Stimulated activated CD8-positive, alpha-beta memory T cell treated with anti-CD3 and anti-CD28 coated beads, Interleukin-4, amount 100 ng/mL, for 4 hours (primary cell): ENCODE results near the gene TAS1R2.
"Not testable (repeated sequence)": the region's sequence is repeated elsewhere in the genome, so short reads cannot be mapped to it uniquely, and the experiment has no call there.

ENCODE experiments used
- DNase-seq, 2 donors: peaks; one replicate each; pipeline ENCODE4 v3.0.0-alpha.2; 2020; ENCODE audit warnings: low read depth in 2 of 2, low spot score in 1 of 2

Gene TAS1R2

DNA sequence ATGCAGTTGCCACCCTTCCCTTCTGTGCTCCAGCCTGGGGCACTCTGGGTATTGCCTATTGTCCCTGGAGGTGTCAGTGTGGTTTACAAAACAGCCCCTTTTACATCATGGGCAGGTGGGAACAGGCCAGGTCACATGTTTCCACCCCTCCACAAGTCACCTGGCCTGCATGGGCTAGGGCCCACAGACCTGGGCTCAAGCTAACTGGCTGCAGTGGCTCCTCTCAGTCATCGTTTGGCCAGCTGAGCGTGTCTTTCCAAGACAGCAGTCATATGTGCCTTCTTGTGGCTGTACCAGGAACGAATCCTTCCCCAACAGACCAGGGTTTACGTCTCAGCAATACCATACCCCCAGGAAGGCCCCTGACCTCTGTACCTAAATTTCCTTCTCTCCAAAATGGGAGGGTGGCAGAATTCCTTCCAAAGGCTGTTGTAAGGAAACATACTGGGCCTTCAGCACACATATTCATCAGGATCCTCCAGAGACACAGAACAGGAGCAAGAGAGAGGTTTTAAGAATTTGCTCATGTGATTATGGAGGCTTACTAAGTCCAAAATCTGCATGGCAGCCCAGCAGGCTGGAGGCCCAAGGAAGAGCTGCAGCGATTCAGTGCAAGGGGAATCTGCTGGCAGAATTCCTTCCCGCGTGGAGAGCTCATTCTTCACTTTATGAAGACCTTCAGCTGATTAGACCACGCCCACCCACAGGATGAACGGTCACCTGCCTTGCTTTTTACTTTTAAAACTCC lies 10.6 kb upstream of the TAS1R2 start:
- no peak for DNase-seq

DNA sequence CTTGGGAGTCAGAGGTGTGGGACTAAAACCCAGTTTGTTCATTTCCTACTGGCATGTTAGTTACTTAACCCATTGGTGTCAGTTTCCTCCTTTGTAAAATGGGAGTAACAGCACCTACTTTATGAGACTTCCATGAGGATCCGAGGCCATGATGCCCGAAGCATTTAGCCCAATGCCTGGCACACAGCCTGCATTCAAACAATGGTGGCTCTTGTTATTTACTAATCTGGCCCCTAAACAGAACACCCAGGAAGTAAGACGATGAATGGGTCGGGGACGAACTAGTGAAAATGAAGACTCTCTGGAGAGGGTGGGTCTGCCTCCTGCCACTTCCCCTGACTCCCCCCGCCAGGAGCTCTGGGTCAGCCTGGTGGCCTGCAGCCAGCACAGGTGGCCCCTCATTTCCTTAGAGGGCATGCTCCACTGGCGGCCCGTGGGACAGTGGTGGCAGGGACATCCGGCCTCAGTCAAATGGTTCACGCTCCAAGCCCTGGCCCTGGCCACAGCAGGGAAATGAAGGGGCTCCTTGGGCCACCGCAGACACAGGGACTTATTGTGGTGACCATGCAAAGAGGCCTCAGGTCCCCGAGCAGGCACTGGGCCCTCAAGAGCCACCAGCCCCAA lies 9.5 kb upstream of the TAS1R2 start:
- DNase-seq: no peak

DNA sequence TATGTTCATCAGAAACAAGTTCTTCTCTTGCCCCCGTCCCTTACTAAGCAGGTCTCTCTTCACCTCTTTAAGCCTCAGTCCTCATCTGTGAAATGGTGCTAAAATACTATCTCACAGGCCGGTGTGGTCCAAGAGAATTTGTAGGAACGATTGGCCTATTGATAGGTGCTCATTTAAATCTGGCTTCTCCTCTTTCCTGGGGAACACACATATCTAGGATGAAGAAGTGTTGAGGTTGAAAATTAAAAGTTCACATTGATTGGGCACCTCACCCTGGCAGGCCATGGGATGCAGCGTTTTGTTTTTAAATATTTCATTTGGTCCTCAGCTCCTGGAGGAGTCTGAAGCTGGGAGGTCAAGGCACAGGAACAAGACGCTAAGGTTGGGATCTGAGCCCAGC lies 8.9 kb upstream of the TAS1R2 start:
- no peak for DNase-seq

DNA sequence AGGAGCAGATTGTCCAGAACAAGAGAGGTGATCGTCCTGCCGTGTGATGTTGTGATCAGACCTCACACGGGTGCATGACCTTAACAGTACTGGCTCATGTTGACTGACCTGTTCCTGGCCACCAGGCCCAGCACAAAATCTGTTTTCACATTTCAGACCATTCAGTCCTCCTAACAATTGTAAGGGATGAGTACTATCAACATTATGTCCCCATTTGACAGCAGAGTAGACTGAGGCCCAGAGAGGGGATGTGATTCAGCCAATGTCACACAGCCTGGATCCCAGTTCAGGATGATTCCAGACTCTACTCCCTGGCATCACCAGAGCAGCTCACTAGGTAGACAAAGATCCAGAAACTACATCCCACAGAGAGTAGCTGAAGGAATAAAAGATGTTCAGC lies 7.4 kb upstream of the TAS1R2 start:
- no peak for DNase-seq

DNA sequence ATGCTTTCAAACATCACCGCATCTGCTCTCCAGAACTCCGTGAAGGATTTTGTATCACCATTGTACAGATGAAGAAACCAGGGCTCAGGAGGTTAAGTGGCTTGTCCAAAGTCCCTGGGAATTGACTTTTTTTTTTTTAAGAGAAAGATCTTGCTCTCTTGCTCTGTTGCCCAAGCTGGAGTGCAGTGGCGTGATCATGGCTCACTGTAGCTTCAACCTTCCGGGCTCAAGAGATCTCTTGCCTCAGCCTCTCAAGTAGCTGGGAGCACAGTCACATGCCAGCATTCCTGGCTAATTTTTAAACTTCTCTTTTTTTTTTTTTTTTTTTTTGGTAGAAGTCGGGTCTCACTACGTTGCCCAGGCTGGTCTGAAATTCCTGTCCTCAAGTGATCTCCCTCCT lies 6.9 kb upstream of the TAS1R2 start:
- no peak for DNase-seq

DNA sequence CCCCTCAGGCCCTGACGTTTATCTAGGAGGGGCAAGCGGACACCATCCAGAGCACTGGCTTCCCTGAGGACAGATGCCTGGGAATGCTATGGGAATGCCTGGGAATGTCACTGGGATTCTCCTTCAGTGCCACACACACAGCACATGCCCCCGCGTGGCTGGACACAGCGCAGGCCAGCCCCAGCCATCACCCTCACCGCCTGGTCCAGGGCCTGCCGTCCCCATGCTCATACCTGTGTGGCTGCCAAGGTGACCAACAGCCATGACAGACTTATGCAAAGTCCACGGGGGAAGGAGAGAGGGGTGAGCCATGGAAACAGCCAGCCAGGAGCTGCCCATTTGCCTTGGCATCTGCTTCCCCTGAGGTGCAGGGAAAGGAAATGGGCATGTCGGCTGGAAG lies 5.7 kb upstream of the TAS1R2 start:
- no peak for DNase-seq

DNA sequence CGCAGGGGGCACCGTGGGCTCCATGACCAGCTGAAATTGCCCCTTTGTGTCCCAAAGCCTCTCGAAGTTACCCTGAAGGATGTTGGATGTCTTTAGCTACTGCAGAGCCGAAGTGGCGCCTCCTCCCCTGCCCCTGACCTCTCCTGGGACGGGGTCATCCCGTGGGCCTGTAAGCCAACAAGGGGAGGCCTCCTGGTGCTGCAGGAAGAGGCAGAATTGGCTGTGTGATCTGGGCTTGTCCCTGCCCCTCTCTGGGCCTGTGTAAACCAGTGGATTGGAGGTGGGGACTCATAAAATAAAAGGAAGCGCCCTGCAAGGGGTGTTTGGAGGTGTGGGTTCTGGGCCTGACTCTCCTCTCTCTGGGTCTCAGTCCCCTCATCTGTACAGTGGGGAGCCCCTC lies 2.1 kb upstream of the TAS1R2 start:
- no peak for DNase-seq

DNA sequence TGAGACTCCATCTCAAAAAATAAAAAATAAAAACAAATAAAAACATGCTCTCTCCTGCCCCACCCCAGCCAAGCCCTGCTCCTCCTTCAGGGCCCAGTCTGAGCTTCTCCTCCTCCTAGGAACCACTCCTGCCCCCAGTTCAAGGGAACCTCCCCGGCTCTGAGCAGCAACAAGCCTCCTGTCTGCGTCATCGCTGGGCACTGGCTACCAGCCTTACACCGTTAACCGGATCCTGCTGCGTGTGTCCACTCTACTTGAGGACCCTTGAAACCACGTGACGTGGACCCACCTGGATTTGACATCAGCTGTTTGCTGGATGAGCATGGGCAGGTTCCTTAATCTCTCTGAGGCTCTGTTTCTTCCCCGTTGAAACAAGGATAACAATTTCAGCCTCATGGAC lies 1.6 kb upstream of the TAS1R2 start:
- DNase-seq: no peak

DNA sequence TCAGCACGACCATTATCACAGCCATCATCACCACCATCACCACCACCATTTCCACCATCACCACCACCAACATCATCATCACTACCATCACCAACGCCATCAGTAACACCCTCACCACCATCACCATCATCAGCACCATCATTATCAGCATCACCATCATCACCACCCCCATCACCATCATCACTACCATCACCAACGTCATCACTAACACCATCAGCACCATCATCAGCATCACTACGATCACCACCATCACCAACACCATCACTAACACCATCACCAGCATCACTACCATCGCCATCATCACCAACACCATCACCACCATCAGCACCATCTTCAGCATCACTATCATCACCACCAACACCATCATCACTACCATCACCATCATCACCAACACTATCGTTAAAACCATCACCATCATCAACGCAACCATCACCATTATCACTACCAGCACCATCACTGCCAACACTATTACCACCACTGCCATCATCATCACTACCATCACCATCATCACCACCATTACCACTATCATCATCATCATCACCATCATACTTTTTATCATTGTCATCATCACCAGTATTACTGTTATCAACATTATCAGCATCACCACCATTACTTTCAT lies 1.3 kb downstream of the TAS1R2 start:
- no peak for DNase-seq

DNA sequence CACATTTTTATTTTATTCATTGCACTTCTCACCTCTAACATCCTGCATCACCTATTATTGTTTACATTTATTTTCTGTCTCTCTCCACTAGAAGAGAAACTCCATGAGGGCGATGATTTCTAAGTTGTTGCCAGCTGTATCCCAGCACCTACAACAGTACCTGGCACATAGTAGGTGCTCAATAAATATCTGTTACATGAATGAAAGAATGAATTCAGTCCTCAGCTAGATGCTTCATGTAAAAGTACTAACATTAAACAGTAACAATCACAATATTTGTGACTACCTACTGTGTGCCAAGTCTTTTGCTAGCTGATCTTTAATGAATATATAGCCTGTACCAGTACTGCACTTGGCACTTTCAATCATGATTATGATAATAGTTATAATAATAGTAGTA lies 3.0 kb downstream of the TAS1R2 start:
- DNase-seq: no peak

DNA sequence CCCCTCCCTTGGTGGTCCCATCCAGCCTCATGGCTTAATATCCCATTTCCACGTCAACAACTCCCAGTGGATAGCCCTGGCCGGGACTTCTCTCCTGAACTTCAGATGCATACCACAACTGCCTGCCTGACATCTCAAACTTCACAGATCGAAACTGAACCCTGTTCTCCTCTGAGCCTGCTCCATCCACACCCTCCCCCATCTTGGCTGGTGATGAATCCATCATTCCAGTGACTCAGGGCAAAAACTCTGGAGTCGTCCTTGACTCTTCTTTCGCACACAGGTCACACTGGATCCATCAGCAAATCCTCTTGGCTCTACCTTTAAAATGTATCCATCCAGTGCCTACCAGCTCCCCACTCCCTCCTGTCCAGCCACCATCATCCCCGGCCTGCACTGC lies 3.9 kb downstream of the TAS1R2 start:
- DNase-seq: no peak

DNA sequence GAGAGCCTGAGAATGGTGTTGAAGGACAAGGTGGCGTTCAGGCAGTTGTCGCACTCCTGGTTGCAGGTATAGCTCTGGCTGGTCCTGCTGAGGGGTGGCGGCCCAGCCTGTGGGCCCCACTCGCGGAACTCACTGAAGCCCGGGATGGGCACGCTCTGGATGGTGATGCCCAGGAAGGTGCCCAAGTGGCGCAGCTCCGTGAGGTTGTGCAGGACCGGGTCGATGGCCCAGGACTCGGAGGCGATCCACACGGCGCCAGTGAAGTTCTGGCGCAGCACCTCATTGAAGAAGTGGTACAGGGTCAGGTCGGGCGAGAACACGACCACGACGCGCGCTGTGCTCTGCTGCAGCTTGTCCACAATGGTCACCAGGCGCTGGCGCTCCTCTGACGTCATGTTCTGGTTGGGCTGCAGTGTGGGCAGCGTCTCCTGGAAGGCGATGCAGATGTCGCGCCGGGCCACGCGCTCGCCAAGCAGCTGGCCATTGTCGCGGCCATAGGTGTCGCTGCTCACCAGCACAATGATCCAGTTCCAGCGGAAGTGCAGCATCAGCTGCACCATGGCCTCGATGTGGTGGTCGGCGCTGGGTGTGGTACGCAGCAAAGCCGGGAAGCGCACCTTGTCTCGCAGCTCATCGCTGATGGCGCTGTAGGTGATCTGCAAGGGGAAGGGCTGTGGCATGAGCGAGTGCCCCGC lies 5.0 kb downstream of the TAS1R2 start:
- DNase-seq: no peak

DNA sequence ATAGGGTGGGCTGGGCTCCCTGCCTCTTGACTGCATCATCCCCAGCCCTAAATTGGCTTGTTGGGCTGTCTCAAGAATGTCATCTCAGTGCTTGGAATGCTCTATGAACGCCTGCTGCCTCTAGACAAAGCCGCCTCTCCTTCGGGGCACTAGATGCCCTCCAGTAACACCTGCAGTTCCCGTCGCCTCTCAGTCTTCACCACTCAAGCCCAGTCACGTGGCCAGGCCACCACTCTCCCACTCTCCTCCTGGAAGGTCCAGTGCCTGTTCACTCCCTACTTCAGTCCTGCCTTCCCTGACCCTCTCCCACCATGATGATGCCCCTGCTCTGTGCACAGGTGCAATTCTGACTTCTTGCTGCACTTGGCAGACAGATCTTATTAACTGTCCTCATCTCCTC lies 7.0 kb downstream of the TAS1R2 start:
- no peak for DNase-seq

DNA sequence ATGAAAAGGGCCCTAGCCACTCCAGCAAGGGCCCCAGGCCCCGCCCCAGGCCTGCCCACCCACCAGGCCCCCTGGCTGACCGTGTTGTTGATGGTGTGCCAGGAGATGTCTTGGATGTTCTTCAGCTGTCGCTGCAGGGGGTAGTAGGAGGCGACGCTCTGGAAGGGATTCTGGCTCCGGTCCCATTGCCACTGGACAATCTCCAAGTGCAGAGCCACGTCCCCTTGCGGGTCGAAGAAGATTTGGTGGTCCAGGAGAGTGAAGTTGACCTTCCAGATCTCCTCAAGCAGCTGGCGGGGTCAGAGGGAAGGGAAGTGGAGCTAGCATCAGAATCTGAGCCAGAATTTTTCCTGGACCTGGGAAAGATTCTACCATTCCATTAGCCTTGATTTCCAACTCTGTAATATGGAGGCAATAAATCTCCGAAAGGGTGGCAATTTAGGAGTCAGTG lies 10.2 kb downstream of the TAS1R2 start:
- DNase-seq: no peak

DNA sequence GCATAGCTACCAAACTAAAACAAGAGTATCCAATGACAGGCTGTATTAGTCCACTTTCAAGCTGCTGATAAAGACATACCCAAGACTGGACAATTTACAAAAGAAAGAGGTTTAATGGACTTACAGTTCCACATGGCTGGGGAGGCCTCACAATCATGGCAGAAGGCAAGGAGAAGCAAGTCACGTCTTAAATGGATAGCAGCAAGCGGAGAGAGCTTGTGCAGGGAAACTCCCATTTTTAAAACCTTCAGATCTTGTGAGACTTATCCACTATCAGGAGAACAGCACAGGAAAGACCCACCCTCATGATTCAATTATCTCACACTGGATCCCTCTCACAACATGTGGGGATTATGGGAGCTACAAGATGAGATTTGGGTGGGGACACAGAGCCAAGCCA lies 11.7 kb downstream of the TAS1R2 start:
- not testable (repeated sequence) for DNase-seq

DNA sequence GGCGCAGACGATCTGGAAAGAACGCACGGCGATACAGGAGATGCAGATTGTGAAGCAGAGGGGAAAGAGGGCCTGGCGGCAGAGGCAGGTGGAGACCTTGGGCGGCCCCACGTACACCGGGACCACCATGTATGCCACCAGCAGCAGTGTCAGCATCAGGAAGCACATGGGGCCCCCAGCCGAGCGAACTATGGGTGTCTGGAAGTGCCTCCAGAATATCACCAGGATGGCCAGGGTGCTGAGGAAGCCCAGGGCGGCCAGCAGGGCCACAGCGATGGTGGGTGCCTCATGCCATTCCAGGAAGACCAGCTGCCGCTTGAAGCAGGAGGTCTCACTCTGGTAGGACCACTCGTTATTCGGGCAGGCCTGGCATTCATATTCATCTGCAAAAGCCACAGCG lies 19.3 kb downstream of the TAS1R2 start:
- no peak for DNase-seq

DNA sequence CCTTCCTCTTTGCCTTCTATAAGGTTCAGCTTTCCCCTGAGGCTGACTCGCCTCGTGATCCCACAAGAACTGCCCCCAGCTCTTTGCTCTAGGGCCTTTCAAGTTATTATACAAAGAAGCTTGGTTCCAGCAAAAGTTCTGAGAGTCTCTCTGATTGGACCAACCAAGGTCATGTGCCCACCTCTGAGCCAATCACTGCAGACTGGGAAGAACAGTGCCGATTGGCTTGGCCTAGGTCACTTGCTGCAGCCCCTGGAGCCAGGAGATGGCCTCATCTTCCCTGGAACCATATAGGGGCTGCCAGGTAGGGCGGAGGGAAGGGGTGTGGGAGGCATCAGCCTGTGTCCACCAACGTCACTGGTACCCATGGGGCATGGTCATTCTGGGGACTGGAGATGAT lies 22.8 kb downstream of the TAS1R2 start:
- no peak for DNase-seq

DNA sequence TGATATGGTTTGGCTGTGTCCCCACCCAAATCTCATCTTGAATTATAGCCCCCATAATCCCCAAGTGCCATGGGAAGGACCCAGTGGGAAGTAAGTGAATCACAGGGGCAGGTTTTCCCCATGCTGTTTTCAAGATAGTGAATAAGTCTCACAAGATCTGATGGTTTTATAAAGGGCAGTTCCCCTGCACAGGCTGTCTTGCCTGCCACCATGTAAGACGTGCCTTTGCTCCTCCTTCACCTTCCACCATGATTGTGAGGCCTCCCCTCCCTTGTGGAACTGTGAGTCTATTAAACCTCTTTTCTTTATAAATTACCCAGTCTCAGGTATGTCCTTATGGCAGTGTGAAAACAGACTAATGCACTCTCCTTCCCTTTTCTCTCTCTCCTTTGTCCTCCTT lies 27.1 kb downstream of the TAS1R2 start:
- DNase-seq: not testable (repeated sequence)

DNA sequence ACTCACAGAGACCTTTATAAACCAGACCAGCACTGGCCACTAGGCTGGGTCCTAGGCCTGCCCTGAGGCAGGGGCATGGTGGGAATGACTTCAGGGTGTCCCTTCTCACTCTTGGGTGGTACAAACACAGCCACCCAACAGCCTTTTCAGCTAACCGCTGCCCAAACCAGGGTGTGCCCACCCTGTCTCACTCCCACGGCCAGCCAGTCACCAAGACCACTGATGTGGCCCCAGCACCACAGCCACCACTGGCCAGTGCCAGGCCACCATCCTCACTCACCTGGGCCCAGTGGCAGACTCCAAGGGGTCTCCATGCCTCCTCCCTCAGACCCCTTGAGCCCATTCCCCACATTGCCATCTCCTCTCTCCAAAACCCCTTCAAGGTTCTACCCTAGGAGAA lies 27.8 kb downstream of the TAS1R2 start:
- DNase-seq: no peak

DNA sequence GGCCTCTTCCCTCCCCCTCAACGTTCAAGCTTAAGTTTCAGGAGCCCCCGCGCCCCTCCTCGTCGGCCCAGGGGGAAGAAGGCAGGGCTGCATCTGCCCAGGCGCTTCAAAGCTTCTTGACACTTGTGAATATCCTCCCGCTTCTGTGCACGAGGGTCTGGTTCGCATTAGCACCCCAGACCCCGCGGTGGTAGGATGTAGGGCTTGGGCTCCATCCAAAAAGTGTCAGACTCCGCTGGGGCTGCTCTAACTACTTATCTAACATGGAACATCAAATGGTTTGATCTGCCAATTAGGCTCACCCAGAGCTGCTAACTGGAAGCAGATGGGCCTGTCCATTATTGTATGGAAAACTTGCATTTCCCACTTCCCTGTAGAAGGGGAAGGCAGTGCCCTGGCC lies 28.9 kb downstream of the TAS1R2 start:
- DNase-seq: no peak

DNA sequence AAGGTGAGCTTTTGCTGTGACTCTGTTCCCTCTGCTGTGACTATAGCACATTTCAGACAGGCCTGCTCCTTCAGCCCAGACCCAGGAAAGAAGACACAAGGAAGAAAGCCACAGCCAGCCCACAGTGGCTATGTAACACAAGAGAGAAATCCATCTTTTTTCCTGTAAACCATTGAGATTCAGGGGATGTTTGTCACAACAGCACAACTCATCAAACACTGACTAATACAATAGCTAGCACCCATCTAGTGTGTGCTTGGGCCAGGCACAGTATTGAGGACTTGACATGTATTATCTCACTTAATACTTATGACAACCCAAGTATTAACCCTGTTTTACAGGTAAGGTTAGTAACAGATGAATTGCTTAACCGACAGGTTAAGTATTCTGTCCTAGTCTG lies 29.8 kb downstream of the TAS1R2 start:
- no peak for DNase-seq

DNA sequence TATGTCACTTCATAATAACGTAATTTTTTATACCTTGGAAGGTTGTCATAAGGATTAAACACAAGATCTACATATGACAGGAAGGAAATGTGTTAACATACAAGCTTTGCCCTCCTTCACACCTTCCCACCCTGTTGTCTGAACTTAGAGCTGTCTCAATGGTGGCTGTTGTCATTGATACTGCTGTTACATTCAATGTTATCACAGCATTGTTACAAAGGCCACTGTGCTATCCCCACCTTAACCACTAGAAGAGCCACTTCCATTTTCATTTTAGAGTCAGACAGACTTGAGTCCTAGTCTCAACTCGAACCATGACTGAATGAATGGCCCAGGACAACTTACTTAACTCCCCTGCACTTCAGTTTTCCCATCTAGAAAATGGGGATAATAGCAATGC lies 31.2 kb downstream of the TAS1R2 start:
- DNase-seq: no peak
